OCI-LY3 (cell line): ENCODE data around the gene SCGB1A1.

Experiments used
- EZH2phosphoT487 ChIP-seq: fragments of 200-600 bp; shearing (Covaris generic); IDR thresholded peaks from 2 replicates; pipeline ENCODE4 v1.6.1; 2018; ENCODE audit warnings: antibody characterized with exemption, mixed run types, low read depth
- TF ChIP-seq, protein P1 (sequence below): fragments of 200-600, 300-600 bp; sonication (generic); IDR thresholded peaks from 2 replicates; pipeline ENCODE4 v1.5.1; 2014; ENCODE audit warnings: antibody characterized with exemption, low read length, low read depth

DNA sequence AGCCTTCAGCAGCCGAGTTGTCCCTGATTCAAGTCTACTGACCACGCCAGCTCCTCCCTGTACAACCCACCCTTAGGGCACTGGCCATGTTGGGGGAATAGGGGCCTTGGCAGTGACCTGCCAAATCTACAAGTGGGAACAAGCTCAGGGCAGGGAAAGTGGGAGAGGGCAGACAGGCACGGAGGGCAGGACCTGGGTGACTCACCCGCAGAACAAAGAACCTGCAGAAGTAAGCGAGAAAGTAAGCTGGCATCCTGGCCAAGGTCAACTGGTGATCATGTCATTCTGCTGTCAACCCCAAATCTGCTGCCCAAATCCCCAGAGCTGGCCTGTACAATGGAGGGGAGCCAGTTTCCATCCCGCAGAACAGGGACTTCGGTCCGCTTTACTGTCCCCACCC is 7.9 kb upstream of the SCGB1A1 start:
- TF ChIP-seq, protein P1, sequence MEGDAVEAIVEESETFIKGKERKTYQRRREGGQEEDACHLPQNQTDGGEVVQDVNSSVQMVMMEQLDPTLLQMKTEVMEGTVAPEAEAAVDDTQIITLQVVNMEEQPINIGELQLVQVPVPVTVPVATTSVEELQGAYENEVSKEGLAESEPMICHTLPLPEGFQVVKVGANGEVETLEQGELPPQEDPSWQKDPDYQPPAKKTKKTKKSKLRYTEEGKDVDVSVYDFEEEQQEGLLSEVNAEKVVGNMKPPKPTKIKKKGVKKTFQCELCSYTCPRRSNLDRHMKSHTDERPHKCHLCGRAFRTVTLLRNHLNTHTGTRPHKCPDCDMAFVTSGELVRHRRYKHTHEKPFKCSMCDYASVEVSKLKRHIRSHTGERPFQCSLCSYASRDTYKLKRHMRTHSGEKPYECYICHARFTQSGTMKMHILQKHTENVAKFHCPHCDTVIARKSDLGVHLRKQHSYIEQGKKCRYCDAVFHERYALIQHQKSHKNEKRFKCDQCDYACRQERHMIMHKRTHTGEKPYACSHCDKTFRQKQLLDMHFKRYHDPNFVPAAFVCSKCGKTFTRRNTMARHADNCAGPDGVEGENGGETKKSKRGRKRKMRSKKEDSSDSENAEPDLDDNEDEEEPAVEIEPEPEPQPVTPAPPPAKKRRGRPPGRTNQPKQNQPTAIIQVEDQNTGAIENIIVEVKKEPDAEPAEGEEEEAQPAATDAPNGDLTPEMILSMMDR, result no peak
- TF ChIP-seq EZH2phosphoT487, result no peak
